GM21619 (cell line): Measurements from ENCODE around the gene GSTM4.

Experiments
- ATAC-seq: cut with Tn5 transposase; IDR thresholded peaks from one replicate; pipeline ENCODE4 v1.9.1; 2021; ENCODE audit not compliant: unreplicated experiment

The GSTM4 gene

DNA sequence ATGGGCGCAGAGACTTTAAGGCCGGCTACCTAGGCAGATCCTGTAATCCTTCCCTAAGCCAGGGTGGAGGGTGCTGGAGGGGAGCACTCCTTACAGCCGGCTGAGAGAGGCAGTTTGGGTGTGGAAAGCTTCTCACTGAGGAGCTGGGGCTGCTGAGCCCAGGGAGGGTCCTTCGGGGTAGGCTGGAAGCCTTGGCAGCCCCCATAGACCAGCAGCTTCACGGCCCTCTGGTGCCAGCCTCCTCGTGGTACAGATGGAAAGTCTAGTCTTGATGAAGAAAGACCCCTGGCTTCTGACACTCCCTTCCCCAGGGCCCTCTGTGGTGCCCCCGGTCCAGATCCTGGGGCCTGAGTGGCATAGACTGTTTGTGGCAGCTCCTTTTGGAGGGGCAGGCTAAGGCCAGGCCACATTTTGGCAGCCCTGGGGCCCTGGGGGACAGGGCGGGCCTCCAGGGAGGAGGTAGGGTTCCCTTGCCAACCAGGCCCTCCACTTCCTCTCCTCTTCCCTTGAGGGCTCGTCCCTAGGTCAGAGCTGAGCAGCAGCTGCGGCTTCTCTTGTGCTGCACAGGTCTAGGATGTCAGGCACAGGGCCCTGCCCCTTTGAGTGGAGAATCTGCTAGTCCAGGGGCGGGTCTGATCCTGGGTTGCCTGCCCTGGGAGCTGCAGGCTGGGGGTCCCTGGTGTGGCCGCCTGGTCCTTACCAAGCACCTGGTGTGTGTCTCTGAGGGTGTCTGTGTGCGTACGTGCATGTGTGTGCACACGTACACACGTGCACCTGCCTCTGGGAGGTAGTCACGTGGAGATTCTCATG, 31.5 kb upstream of the GSTM4 start:
- ATAC-seq = no peak

DNA sequence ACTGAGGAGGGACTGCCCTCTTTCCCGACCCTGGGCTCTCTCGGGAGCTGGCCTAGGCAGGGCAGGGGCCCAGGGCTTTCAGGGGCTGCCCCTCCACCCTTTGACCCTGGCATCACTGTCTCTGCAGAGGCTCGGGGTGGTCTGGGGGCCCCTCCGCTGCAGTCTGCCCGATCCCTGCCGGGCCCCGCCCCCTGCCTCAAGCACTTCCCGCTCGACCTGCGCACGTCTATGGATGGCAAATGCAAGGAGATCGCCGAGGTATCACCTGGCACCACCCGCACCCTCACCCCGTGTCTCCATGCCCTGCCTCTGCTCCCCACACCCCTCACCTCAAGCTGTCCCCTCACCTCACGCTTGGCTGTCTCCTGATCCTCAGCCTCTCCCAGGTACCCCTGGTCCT, 30.7 kb upstream of the GSTM4 start:
- ATAC-seq = no peak

DNA sequence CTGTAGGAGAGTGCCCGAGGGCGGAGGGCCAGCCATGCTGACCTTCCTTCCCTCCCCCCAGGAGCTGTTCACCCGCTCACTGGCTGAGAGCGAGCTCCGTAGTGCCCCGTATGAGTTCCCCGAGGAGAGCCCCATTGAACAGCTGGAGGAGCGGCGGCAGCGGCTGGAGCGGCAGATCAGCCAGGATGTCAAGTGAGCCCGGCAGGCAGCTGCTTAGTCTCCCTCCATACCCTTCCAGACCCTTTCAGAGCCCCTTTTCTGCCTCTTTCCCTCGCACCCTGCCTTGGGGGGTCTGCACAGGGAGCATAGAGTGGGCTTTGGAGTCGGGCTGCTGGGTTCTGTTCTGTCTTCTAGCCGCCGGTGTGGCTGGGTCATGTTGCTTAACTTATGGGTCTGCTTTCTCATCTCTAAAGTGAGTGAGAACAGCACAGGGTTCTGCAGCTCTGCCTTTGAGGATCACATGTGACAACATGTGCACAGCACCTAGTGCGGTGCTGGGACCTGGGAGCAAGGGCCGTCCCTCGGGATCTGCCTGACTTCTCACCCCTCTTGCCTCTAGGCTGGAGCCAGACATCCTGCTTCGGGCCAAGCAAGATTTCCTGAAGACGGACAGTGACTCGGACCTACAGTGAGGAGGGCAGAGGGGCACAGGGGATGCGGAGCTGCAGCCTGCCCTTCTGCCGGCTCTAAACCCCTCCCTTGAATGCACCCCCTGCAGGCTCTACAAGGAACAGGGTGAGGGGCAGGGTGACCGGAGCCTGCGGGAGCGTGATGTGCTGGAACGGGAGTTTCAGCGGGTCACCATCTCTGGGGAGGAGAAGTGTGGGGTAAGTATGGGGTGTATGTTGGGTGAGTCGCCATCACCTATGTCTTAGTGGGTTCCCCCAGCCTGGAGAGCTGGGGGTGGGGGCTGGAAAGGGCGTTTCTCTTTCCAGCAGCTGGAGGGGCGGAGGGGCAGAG, 30.0 kb upstream of the GSTM4 start:
- ATAC-seq = no peak

DNA sequence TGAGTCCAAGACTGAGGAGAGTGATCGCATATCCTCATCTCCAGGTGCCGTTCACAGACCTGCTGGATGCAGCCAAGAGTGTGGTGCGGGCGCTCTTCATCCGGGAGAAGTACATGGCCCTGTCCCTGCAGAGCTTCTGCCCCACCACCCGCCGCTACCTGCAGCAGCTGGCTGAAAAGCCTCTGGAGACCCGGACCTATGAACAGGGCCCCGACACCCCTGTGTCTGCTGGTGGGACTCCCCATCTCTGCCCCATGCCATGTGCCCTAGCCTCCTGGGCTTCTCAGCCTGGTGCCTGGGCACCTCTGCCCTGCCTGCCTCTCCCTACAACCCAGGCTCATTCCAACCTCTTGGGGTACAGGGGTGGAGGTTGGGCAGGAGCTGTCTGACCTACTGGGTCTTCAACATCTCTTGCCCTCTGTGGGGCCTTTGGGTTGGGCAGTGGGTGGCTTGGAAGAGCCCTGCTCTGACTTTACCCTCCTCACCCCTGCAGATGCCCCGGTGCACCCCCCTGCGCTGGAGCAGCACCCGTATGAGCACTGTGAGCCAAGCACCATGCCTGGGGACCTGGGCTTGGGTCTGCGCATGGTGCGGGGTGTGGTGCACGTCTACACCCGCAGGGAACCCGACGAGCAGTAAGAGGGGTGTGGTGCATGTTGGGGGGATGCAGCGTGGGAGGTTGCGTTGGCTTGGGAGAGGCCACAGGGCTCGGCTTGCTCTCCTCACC, 29.1 kb upstream of the GSTM4 start:
- ATAC-seq = no peak

DNA sequence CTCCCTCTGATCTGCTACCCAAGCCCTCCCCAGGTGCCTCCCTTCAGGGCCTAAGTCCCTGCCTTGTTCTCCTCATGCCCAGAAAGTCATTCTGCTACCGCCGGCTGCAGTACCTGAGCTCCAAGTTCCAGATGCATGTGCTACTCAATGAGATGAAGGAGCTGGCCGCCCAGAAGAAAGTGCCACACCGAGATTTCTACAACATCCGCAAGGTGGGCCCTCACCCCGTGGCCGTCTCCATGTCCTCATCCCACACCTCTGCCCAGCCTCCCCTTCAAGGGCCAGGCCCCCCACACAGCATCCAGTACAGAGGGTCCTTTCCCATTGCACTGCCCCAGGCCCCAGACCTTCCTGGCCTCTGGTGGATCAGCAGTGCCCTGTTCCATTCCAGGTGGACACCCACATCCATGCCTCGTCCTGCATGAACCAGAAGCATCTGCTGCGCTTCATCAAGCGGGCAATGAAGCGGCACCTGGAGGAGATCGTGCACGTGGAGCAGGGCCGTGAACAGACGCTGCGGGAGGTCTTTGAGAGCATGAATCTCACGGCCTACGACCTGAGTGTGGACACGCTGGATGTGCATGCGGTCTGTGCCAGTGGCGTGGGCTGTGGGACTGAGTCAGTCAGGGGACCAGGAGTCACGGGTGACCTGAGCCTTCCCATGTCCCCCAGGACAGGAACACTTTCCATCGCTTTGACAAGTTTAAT, 28.1 kb upstream of the GSTM4 start:
- no peak for ATAC-seq

DNA sequence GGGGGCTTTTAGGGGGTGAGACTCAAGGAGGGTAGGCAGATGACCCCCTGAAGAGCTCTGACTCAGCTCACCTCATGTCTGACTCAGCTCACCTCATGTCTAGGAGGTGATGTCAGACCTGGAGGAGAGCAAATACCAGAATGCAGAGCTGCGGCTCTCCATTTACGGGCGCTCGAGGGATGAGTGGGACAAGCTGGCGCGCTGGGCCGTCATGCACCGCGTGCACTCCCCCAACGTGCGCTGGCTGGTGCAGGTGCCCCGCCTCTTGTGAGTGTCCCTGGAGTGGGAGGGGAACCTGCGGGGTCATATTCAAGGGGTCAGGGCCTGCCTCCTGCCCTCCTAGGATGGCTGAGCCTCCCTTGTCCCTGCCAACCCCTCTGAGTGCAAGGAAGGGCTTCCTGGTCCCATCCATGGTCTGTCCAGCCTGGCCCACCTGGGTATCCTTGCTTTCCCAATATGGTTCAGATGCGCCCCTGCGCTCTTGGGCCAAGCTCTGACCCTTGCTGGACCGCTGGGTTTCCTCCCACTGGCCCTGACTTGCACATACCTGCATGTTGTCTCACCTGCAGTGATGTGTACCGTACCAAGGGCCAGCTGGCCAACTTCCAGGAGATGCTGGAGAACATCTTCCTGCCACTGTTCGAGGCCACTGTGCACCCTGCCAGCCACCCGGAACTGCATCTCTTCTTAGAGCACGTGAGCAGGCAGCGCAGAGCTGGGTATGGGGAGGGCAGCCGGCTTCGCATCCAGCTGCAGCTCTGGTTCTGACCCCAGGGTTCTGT, 27.2 kb upstream of the GSTM4 start:
- ATAC-seq = no peak

DNA sequence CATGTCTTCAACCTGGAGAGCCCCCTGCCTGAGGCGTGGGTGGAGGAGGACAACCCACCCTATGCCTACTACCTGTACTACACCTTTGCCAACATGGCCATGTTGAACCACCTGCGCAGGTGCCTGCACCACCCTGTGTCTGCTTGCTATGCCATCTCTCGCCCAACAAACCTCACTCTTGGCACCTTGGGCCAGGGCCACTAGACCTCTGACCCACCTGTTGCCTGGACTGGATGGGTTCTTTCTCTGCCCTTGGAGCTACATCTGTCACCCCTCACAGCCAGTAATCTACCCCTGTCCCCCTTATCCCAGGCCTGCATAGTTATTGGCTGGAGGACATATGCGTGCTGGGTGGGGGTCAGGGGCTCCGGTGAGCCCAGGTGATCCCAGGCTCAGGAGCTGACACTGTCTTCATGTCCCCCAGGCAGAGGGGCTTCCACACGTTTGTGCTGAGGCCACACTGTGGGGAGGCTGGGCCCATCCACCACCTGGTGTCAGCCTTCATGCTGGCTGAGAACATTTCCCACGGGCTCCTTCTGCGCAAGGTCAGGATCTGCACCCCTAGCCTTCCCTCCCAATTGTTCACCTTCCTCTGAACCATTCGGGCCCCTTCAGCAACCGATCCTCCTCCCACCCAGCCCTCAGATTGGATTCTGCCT, 26.4 kb upstream of the GSTM4 start:
- ATAC-seq = no peak

DNA sequence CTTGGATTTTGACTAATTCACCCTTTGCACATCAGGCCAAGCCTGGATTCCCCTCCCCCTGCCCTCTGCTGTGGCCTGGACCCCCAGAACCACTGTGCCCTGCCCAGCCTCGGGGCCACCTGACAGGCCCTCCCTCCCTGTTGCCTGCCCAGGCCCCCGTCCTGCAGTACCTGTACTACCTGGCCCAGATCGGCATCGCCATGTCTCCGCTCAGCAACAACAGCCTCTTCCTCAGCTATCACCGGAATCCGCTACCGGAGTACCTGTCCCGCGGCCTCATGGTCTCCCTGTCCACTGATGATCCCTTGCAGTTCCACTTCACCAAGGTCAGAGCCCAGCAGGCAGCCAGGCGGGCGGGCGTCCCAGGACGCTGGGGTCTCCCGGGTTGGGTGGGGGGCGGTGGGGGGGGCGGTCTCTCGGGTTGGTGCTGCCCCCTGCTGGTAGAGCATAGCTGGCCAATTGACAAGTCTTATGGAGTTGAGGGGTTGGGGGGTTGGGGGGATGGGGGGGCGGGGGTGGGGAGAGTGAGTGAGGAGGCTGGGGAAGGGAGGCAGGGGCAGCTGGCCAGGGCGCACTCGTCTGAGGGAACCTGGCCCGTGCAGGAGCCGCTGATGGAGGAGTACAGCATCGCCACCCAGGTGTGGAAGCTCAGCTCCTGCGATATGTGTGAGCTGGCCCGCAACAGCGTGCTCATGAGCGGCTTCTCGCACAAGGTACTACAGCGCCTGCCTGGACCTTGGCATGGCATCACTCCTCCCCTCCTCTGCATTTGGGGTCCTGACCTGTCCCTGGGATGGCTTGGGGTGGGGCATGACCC, 25.6 kb upstream of the GSTM4 start:
- ATAC-seq = no peak

DNA sequence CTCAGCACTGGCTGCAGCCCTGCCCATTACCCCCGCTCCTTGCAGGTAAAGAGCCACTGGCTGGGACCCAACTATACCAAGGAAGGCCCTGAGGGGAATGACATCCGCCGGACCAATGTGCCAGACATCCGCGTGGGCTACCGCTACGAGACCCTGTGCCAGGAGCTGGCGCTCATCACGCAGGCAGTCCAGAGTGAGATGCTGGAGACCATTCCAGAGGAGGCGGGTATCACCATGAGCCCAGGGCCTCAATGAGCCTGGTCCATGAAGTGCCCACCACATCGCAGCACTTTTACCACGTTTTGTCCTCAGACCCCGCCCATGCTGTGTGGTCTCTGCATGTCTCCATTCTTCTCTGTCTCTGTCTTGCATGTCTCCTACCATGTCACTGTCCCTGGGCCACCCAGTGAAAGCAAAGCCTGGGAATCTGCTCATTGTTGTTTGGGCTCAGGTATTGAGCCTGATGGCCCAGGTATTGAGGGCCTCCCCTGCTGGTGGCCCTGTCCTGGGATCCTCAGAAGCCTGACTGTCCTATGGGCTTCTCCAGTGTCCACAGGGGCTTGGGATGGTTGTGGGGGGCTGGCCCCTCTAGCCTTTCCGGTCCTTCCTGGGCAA, 24.9 kb upstream of the GSTM4 start:
- no peak for ATAC-seq

DNA sequence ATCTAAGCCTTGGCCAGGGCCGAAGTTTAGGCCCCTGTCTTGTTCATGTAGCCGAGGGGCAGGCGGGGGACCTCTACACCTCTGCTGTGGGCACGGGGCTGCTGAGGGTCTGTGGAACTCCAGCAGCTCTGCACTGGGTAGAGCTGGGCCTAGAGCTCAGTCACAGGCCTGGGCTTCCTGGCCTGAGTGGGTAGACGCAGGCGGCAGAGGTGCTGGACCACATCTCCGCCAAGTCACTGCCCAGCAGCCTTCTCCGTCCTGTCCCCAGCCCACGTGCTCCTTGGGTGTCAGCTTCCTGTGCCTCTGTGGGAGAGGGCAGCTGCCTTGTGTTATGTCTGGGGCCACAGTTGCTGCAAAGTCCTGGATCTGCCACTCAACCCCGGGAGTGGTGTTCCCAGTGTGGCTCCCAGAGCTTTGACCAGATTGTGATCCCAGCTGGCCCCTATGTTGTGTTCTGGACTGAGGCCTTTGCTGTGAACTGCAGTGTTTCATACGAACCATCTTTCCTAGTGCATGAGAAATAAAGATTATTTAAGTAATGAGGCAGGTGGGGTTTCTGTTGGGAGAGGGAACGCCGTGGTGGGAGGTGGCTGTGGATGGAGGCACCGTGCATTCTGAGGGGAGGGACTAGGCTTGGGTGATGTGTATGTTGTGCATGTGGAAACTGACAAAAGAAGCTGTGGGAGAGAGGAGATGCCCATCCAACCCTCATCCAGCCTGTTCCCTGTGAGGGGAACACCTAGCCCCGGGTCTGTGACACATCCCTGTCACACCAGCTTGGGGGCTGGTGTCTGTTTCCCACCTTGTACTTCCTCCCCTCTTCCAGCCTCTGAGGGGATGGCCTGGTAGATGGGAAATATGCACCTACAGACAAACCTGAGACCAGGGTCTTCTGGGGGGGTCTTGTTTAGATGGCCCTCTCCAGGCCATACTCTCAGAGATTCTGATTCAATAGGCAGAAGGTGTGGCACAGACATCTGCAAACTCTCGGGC, 24.1 kb upstream of the GSTM4 start:
- no peak for ATAC-seq

DNA sequence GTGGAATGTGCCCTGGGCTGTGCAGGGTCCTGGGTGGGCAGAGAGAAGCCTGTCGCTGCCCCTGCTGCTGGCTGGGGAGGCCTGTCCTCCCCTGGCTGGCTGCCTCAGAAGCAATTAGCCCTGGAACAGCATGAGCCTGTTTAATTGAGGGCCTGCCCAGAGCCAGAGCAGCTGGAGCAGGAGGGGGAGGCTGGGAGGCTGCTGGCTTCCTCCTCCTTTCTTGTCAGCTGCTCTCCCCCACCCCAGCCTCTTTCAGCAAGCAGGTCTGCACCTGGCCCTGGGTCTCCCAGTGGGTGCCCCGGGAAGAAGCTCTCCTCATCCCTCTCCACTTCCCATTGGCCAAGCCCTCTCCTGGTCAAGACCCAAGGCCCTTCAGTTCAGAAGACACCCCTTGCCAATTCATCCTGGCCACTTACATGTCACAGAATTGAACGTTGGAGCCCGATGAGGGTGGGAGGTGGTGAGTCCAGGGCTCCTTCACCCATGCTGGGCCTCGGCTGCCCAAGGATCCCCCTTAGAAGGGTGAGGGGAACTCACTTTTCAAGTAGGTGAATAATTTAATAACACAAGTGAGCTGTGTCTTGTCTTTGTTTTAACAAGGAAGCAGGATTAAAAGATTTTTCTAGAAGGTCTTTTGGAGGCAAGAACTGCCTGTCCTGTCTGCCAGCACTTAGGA, 23.1 kb upstream of the GSTM4 start:
- no peak for ATAC-seq

DNA sequence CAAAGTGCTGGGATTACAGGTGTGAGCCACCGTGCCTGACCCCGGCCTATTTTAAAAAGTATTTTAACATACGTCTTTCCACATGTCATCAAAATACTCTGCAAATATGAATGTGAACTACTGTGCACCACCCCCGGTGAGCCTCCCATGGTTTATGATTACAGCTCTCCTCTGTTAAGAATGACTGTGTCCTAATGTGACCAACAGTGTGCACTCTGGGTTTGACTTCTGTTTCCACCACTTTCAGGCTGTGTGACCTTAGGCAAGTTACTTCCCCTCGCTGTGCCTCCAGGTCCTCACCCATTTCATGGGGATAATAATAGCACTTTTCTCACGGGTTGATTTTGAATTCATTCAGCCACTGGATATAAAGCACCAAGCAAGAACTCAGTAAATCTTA, 21.6 kb upstream of the GSTM4 start:
- ATAC-seq = no peak

DNA sequence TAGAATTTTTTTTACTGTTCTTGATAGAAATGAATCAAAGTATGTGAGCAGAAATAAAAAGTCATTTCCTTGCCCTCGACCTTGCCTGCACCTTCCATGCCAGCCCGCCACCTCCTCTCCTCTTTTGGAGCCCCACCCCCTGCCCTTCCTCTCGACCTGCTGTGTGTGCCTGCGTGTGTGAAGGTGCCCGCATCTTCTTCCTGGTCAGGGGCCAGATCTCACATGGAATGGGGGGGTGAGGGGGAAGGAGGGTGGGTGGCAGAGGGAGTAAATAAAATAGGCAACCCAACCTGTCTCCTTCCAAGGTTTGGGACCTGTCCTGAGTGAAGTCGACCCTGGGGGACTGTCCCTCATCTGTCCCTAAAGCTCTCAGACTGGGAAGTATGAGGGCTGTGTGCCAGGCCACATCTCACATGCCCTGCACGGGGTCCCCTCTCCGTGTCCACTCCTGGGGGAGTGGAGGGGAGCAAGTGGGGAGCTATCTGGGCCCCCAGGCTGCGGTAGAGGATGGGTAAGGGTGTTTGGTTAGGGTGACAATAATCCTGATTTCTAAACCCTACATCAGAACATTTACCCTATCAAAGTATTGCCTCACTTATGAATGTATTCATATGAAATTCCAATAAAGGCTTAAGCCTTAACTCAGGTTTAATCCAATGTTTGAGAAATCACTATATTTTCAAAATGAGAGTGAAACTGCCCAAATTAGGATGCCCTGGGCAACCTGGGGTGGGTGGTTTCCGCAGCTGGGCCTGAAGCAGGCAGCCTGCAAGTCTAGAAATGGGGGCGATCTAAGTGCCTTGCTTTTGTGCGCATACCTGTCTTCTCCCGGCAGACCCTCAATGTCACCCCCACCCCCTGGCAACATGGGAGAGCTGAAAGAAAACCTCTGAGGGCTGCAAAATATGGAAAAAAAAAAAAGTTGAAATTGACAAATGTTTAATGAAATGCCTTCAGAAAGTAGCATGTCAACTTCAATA, 20.8 kb upstream of the GSTM4 start:
- ATAC-seq = no peak

DNA sequence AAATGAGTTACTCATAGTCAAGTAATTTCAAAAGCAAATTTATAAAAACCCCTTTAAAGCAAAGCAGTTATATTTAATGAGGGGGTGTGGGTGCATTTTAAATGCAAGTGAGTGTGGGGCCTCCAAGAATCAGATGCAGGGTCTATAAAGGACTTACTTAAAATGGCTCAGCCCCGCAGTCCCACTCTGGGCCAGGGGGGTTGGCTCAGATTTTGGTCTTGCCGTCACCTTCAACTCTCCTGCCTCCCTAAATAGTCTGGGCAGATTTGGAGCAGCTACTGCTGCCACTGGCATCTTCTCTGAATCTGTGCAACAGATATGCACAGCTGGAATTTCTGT, 20.1 kb upstream of the GSTM4 start:
- no peak for ATAC-seq

DNA sequence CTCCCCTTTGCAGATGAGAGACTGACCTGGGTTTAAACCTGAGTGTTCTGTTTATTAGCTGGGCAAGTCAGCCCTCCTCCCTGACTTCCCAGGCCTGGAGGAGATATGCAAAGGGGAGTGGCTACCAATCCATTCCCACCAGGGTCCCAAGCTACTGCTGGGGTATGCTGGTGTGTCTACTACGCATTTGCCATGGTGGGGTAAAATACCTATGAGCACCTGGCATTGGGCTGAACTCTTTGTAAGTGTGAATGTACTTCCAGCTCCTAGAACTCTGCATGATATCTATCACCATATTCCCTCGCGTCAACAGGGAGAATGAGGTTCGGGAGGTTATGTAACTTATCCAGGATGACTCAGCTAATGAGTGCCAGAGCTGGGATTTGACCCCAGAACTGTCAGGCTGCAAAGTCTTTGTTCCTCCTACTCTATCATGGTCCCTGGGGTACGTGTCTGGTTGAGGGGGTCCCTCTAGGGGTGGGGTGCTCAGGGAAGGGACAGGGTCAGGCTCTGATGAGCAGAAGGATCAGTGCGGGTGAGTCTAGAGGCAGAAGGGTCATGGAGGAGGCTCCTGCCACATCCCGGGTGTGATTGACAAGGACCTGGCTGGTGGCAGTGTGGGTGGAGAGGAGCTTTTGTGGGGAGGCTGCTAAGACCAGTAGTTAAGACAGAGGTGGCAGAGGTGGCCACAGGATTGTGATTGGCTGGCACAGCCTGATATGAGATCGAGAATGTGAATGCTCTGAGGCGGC, 19.5 kb upstream of the GSTM4 start:
- no peak for ATAC-seq
